GM23338 (cell line): ENCODE results near the gene TLR5. TPM values are rescaled to one million over a fixed set of nuclear protein-coding genes. Genes with fewer than 3 reads are reported as not detected.

Experiments
- ATAC-seq: fragments of 200-7000 bp; cut with Tn5 transposase; 3 replicates; pipeline ENCODE4 v1.9.1; 2020
- DNase-seq: peaks from one replicate; pipeline ENCODE4 v3.0.0-alpha.2; 2015; ENCODE audit warnings: low spot score
- H2AFZ ChIP-seq: fragments of 200-600 bp; sonication (generic); 2 replicates; pipeline ENCODE4 v1.8.0; 2016; ENCODE audit warnings: antibody characterized with exemption, mild to moderate bottlenecking, moderate library complexity
- H3F3A ChIP-seq: fragments of 200-600 bp; sonication (generic); replicated peaks from 2 replicates; pipeline ENCODE4 v1.8.0; 2017; ENCODE audit warnings: antibody characterized with exemption, mixed run types, low read depth
- H3K27ac ChIP-seq: fragments of 200-600 bp; sonication (generic); 2 replicates; pipeline ENCODE4 v1.6.1; 2016; ENCODE audit warnings: low read depth
- H3K27me3 ChIP-seq: fragments of 200-600 bp; sonication (generic); 2 replicates; pipeline ENCODE4 v1.8.0; 2016; ENCODE audit warnings: mild to moderate bottlenecking, mixed run types, moderate library complexity; ENCODE audit not compliant: insufficient read depth
- H3K36me3 ChIP-seq: fragments of 200-600 bp; sonication (generic); 2 replicates; pipeline ENCODE4 v1.8.0; 2016; ENCODE audit warnings: mild to moderate bottlenecking; ENCODE audit not compliant: insufficient read depth
- H3K4me1 ChIP-seq: fragments of 200-600 bp; sonication (generic); 2 replicates; pipeline ENCODE4 v1.8.0; 2016; ENCODE audit warnings: mild to moderate bottlenecking, moderate library complexity; ENCODE audit not compliant: insufficient read depth
- H3K4me2 ChIP-seq: fragments of 200-600 bp; sonication (generic); 2 replicates; pipeline ENCODE4 v1.7.1; 2017; ENCODE audit warnings: mixed run types
- H3K4me3 ChIP-seq: fragments of 200-600 bp; sonication (generic); 2 replicates; pipeline ENCODE4 v1.6.1; 2016; ENCODE audit warnings: mixed run types
- H3K79me2 ChIP-seq: fragments of 200-600 bp; sonication (generic); replicated peaks from 2 replicates; pipeline ENCODE4 v1.8.0; 2017; ENCODE audit warnings: mild to moderate bottlenecking; ENCODE audit not compliant: insufficient read depth
- H3K9me2 ChIP-seq: fragments of 200-600 bp; sonication (generic); 2 replicates; pipeline ENCODE4 v1.8.0; 2017; ENCODE audit not compliant: insufficient read depth
- H4K20me1 ChIP-seq: fragments of 200-600 bp; sonication (generic); replicated peaks from 2 replicates; pipeline ENCODE4 v1.8.0; 2017; ENCODE audit warnings: mild to moderate bottlenecking; ENCODE audit not compliant: insufficient read depth
- H3K27ac Mint-ChIP-seq: 2 replicates; pipeline ENCODE4 v1.8.0; 2020; ENCODE audit warnings: inconsistent platforms, mild to moderate bottlenecking, moderate library complexity, mixed read lengths
- H3K27me3 Mint-ChIP-seq: 3 replicates; pipeline ENCODE4 v1.8.0; 2022; ENCODE audit warnings: low read depth, mild to moderate bottlenecking, moderate library complexity, mixed read lengths, inconsistent platforms; ENCODE audit not compliant: insufficient read depth, poor library complexity
- H3K36me3 Mint-ChIP-seq: 3 replicates; pipeline ENCODE4 v1.8.0; 2021; ENCODE audit warnings: low read depth, mild to moderate bottlenecking, inconsistent platforms, moderate library complexity, mixed read lengths
- H3K4me1 Mint-ChIP-seq: 3 replicates; pipeline ENCODE4 v1.8.0; 2020; ENCODE audit warnings: mild to moderate bottlenecking, inconsistent platforms, mixed read lengths
- H3K4me3 Mint-ChIP-seq: 3 replicates; pipeline ENCODE4 v1.8.0; 2021; ENCODE audit warnings: moderate library complexity, mild to moderate bottlenecking, inconsistent platforms, mixed read lengths
- H3K9me3 Mint-ChIP-seq: 3 replicates; pipeline ENCODE4 v1.8.0; 2020; ENCODE audit warnings: moderate library complexity, mild to moderate bottlenecking, inconsistent platforms, mixed read lengths
- CREB1 ChIP-seq: fragments of 250-450 bp; sonication (Bioruptor Pico); IDR thresholded peaks from 2 replicates; pipeline ENCODE4 v1.5.0; 2020; ENCODE audit warnings: low read depth, mild to moderate bottlenecking, moderate library complexity
- CTCF ChIP-seq, 2 experiments: fragments of 200-600 bp in 1 of 2; sonication (generic) in 1 of 2; conservative IDR thresholded peaks; 2 replicates each; pipeline versions ENCODE4 v1.5.1 to v1.6.1; 2016 to 2017; ENCODE audit warnings: antibody characterized with exemption in 2 of 2, low read depth in 2 of 2, mild to moderate bottlenecking in 2 of 2, moderate library complexity in 1 of 2
- ETS1 ChIP-seq: IDR thresholded peaks from 2 replicates; pipeline ENCODE4 v1.6.1; 2016; ENCODE audit warnings: antibody characterized with exemption
- JUNB ChIP-seq: IDR thresholded peaks from one replicate; pipeline ENCODE4 v1.6.1; 2016; ENCODE audit warnings: antibody characterized with exemption; ENCODE audit not compliant: unreplicated experiment
- NANOG ChIP-seq: IDR thresholded peaks from 2 replicates; pipeline ENCODE4 v1.6.1; 2016; ENCODE audit warnings: antibody characterized with exemption, borderline replicate concordance
- REST ChIP-seq: IDR thresholded peaks from one replicate; pipeline ENCODE4 v1.6.1; 2018; ENCODE audit warnings: antibody characterized with exemption; ENCODE audit not compliant: unreplicated experiment
- ZNF462 ChIP-seq: fragments of 250-450 bp; sonication (Bioruptor Pico); IDR thresholded peaks from 2 replicates; pipeline ENCODE4 v1.5.0; 2020; ENCODE audit warnings: mild to moderate bottlenecking, moderate library complexity
- polyA plus RNA-seq: library from polyadenylated mRNA; unstranded; fragments of >200 nt; fragmentation: Nextera tagmentation; extraction: Ambion mirVana; gene quantifications from 2 replicates; pipeline ENCODE4 v1.2.1, GENCODE V29; 2016
- total RNA-seq: library from RNA; depleted of rRNA; stranded (reverse); fragments of >200 nt; shearing (Covaris generic); gene quantifications from 2 replicates; pipeline ENCODE4 v1.2.3, GENCODE V29; 2014

The TLR5 gene
- total and polyA plus RNA-seq, 2 experiments from 2014 or later: 0.10 to 0.39 TPM

GRCh38 chr1:223150443-223150842 lies 7.4 kb upstream of the TLR5 start (continued):
- TF ChIP-seq ZNF462 (CRISPR knock-in tag): no peak
- TF ChIP-seq JUNB: no peak

- H3K27ac ChIP-seq: no peak overlapping the region
- peaks cover 7% of the 10 kb centered on the region; the same call in 1 of the 2 replicates for H3K9me2 ChIP-seq
- H3K27me3 ChIP-seq: 0 out of 2 replicates have a peak, but pooled peaks cover 9% of the 10 kb centered on the region
- no peaks in the 10 kb centered on the region for H4K20me1 ChIP-seq
- H3K4me1 Mint-ChIP-seq: peaks cover 7% of the 10 kb centered on the region
- no peak overlapping the region for H3K4me2 ChIP-seq
- H2AFZ ChIP-seq: no peak overlapping the region
- no peak overlapping the region for H3K4me3 ChIP-seq
- no peak overlapping the region for H3K4me3 Mint-ChIP-seq
- H3F3A ChIP-seq: 0 out of 2 replicates have a peak, but pooled peaks cover 5% of the 10 kb centered on the region
- no peaks in the 10 kb centered on the region for H3K36me3 Mint-ChIP-seq
- peaks cover 5% of the 10 kb centered on the region for H3K27me3 Mint-ChIP-seq
- H3K4me1 ChIP-seq: peaks cover 6% of the 10 kb centered on the region
- H3K36me3 ChIP-seq: no peaks in the 10 kb centered on the region
- no peak overlapping the region for H3K27ac Mint-ChIP-seq
- H3K9me3 Mint-ChIP-seq: peaks cover 6% of the 10 kb centered on the region; the same call in 2 of the 3 replicates
- no peaks in the 10 kb centered on the region for H3K79me2 ChIP-seq
- DNase-seq: no peak
- no peak for ATAC-seq
- TF ChIP-seq REST (no peak), CTCF (conservative IDR thresholded peaks at IDR 0.05; ENCODE audit: low read depth in 2 of 2) (no peak), ETS1 (no peak), JUNB (no peak), NANOG (no peak), CREB1 (no peak)
Measured at GRCh38 chr1:223147873-223148272, 4.8 kb upstream of the TLR5 start.
